Measurements from ENCODE around the gene PLEKHD1.

- no peak for TF ChIP-seq CTCF (IDR thresholded peaks at IDR 0.05)
- no peak for TF ChIP-seq POLR2A (IDR thresholded peaks at IDR 0.05)
These were observed 53.4 kb downstream of the PLEKHD1 start for GRCh38 chr14:69537900-69538299.

All from Peyer's patch (tissue), 4 donors.